Measurements from ENCODE around the gene RPL13. TPM values are rescaled to one million over a fixed set of nuclear protein-coding genes. Genes with fewer than 3 reads are reported as not detected.

Gene RPL13
- total RNA-seq, 1 experiment from 2014 or later, result 2,846 TPM

- peaks cover 81% of the 10 kb centered on the region for H3K36me3 Mint-ChIP-seq (ENCODE audit: insufficient read depth, unreplicated experiment)
- Histone ChIP-seq H3K9me3 (no peaks in the 10 kb centered on the region), H3K36me3 (ENCODE audit: control insufficient read depth, insufficient read depth, low read length) (peaks cover 2% of the 10 kb centered on the region; the same call in 1 of the 2 replicates), H3K4me3 (ENCODE audit: low read depth, low read length) (no peak overlapping the region), H3K4me1 (peaks cover 1% of the 10 kb centered on the region), H3K27me3 (replicated peaks; ENCODE audit: control insufficient read depth, insufficient read depth, low read length) (no peaks in the 10 kb centered on the region)
- no peaks in the 10 kb centered on the region for H3K27me3 Mint-ChIP-seq (ENCODE audit: insufficient read depth, unreplicated experiment)
- intact Hi-C loops (cut with micrococcal nuclease; ENCODE audit: unreplicated experiment), result no loop called here
- no peak for TF ChIP-seq CTCF (IDR thresholded peaks at IDR 0.05; ENCODE audit: insufficient read depth in 1 of 2, low read depth in 1 of 2, low read length in 1 of 2, severe bottlenecking in 1 of 2, unreplicated experiment in 1 of 2)
- CTCF ChIA-PET, result no interaction called here
- H3K27ac Mint-ChIP-seq (ENCODE audit: unreplicated experiment), result no peak overlapping the region
- H3K4me1 Mint-ChIP-seq (ENCODE audit: low read depth, unreplicated experiment), result no peaks in the 10 kb centered on the region
- DNase-seq, result no peak
- H3K9me3 Mint-ChIP-seq (ENCODE audit: unreplicated experiment), result no peaks in the 10 kb centered on the region
- BruUV-seq (replicated peaks), result no TSS peak
- POLR2A ChIA-PET, result no interaction called here
- H3K4me3 Mint-ChIP-seq (ENCODE audit: unreplicated experiment), result no peak overlapping the region
Observed at GRCh38 chr16:89553733-89554132, 6.7 kb upstream of the RPL13 start.

- H3K36me3 ChIP-seq (ENCODE audit: control insufficient read depth, insufficient read depth, low read length), result peaks cover 2% of the 10 kb centered on the region; the same call in 1 of the 2 replicates
- H3K4me1 ChIP-seq, result peaks cover 7% of the 10 kb centered on the region
- TF ChIP-seq CTCF (IDR thresholded peaks at IDR 0.05; ENCODE audit: insufficient read depth in 1 of 2, low read depth in 1 of 2, low read length in 1 of 2, severe bottlenecking in 1 of 2, unreplicated experiment in 1 of 2), result no peak
- intact Hi-C loops (cut with micrococcal nuclease; ENCODE audit: unreplicated experiment), result no loop called here
- Mint-ChIP-seq H3K9me3 (ENCODE audit: unreplicated experiment) (no peaks in the 10 kb centered on the region), H3K27me3 (ENCODE audit: insufficient read depth, unreplicated experiment) (no peaks in the 10 kb centered on the region), H3K4me1 (ENCODE audit: low read depth, unreplicated experiment) (peaks cover 1% of the 10 kb centered on the region), H3K27ac (ENCODE audit: unreplicated experiment) (no peak overlapping the region), H3K4me3 (ENCODE audit: unreplicated experiment) (no peak overlapping the region), H3K36me3 (ENCODE audit: insufficient read depth, unreplicated experiment) (peaks cover 81% of the 10 kb centered on the region)
- POLR2A ChIA-PET, result no interaction called here
- H3K4me3 ChIP-seq (ENCODE audit: low read depth, low read length), result no peak overlapping the region
- no TSS peak for BruUV-seq (replicated peaks)
- no peaks in the 10 kb centered on the region for H3K27me3 ChIP-seq (replicated peaks; ENCODE audit: control insufficient read depth, insufficient read depth, low read length)
- H3K9me3 ChIP-seq, result no peaks in the 10 kb centered on the region
- CTCF ChIA-PET, result no interaction called here
- DNase-seq, result no peak
Observed at GRCh38 chr16:89554343-89554742, 6.1 kb upstream of the RPL13 start.

- Mint-ChIP-seq H3K36me3 (ENCODE audit: insufficient read depth, unreplicated experiment) (peaks cover 81% of the 10 kb centered on the region), H3K9me3 (ENCODE audit: unreplicated experiment) (no peaks in the 10 kb centered on the region), H3K27ac (ENCODE audit: unreplicated experiment) (no peak overlapping the region), H3K27me3 (ENCODE audit: insufficient read depth, unreplicated experiment) (no peaks in the 10 kb centered on the region), H3K4me3 (ENCODE audit: unreplicated experiment) (no peak overlapping the region), H3K4me1 (ENCODE audit: low read depth, unreplicated experiment) (peaks cover 8% of the 10 kb centered on the region)
- Histone ChIP-seq H3K4me1 (peaks cover 12% of the 10 kb centered on the region), H3K27me3 (replicated peaks; ENCODE audit: control insufficient read depth, insufficient read depth, low read length) (no peaks in the 10 kb centered on the region), H3K4me3 (ENCODE audit: low read depth, low read length) (no peak overlapping the region), H3K9me3 (no peaks in the 10 kb centered on the region), H3K36me3 (ENCODE audit: control insufficient read depth, insufficient read depth, low read length) (peaks cover 2% of the 10 kb centered on the region; the same call in 1 of the 2 replicates)
- BruUV-seq (replicated peaks), result no TSS peak
- ChIA-PET POLR2A (no interaction called here), CTCF (no interaction called here)
- intact Hi-C loops (cut with micrococcal nuclease; ENCODE audit: unreplicated experiment), result no loop called here
- no peak for DNase-seq
- TF ChIP-seq CTCF (IDR thresholded peaks at IDR 0.05; ENCODE audit: insufficient read depth in 1 of 2, low read depth in 1 of 2, low read length in 1 of 2, severe bottlenecking in 1 of 2, unreplicated experiment in 1 of 2), result no peak
Observed at GRCh38 chr16:89555265-89555664, 5.2 kb upstream of the RPL13 start.
